Ishikawa (cell line): ENCODE measurements around the gene TDG.

Experiments used
- CEBPB ChIP-seq: IDR thresholded peaks from 2 replicates; pipeline ENCODE4 v1.6.1; 2012
- CREB1 ChIP-seq: IDR thresholded peaks from 2 replicates; pipeline ENCODE4 v1.6.1; 2012; ENCODE audit warnings: low read depth
- EGR1 ChIP-seq: IDR thresholded peaks from 2 replicates; pipeline ENCODE4 v1.6.1; 2012
- EP300 ChIP-seq: IDR thresholded peaks from 2 replicates; pipeline ENCODE4 v1.6.1; 2012; ENCODE audit warnings: borderline replicate concordance
- FOXM1 ChIP-seq: IDR thresholded peaks from 2 replicates; pipeline ENCODE4 v1.6.1; 2012; ENCODE audit warnings: low read depth, borderline replicate concordance
- NFIC ChIP-seq: IDR thresholded peaks from 2 replicates; pipeline ENCODE4 v1.6.1; 2012
- RAD21 ChIP-seq: IDR thresholded peaks from 2 replicates; pipeline ENCODE4 v1.6.1; 2012; ENCODE audit warnings: low read depth
- TAF1 ChIP-seq: IDR thresholded peaks from 2 replicates; pipeline ENCODE4 v1.6.1; 2012; ENCODE audit warnings: low read depth, mild to moderate bottlenecking
- TCF12 ChIP-seq: IDR thresholded peaks from 2 replicates; pipeline ENCODE4 v1.6.1; 2012; ENCODE audit warnings: low read depth
- TEAD4 ChIP-seq: IDR thresholded peaks from 2 replicates; pipeline ENCODE4 v1.6.1; 2012
- YY1 ChIP-seq: IDR thresholded peaks from 2 replicates; pipeline ENCODE4 v1.6.1; 2012; ENCODE audit warnings: low read depth
- ZBTB7A ChIP-seq: IDR thresholded peaks from 2 replicates; pipeline ENCODE4 v1.6.1; 2012; ENCODE audit warnings: low read depth
- TF ChIP-seq, protein P1 (sequence below): IDR thresholded peaks from 2 replicates; pipeline ENCODE4 v1.6.1; 2012
- TF ChIP-seq, protein P2 (sequence below): IDR thresholded peaks from 2 replicates; pipeline ENCODE4 v1.6.1; 2012
- TF ChIP-seq, protein P3 (sequence below): IDR thresholded peaks from 2 replicates; pipeline ENCODE4 v1.6.1; 2012; ENCODE audit warnings: low read depth, mild to moderate bottlenecking

The TDG gene

DNA sequence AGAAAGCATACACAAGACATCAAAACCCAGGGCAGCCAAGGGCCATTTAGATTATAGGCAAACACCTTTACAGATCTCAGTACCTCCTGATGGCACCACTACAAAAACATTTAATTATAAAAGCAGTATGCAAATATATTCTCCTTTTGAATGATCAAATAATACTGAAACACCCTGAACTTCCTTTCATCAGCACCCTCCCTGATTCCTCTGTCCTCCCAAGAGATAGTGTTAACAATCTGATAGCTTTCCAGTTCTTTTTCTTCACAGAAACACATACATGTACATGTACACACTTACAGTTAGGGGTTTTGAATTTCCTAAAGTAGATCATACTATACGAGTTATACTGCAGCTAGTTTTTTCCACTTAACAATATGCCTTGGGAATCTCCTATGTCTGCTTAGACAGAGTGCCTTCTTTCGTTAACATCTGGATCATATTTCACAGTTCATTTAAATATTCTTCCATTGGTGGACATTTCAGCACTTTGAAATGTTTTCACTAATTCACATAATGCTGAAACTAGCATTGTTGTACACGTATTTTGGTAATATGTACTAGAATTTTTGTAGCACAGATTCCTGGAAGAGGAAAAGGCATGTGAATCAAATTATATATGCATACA, 35.2 kb downstream of the TDG start:
- TF ChIP-seq TAF1: no peak
- no peak for TF ChIP-seq YY1
- no peak for TF ChIP-seq EP300
- no peak for TF ChIP-seq NFIC
- TF ChIP-seq, protein P1, sequence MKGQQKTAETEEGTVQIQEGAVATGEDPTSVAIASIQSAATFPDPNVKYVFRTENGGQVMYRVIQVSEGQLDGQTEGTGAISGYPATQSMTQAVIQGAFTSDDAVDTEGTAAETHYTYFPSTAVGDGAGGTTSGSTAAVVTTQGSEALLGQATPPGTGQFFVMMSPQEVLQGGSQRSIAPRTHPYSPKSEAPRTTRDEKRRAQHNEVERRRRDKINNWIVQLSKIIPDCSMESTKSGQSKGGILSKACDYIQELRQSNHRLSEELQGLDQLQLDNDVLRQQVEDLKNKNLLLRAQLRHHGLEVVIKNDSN: no peak
- TF ChIP-seq, protein P2, sequence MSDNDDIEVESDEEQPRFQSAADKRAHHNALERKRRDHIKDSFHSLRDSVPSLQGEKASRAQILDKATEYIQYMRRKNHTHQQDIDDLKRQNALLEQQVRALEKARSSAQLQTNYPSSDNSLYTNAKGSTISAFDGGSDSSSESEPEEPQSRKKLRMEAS: no peak
- TF ChIP-seq, protein P3, sequence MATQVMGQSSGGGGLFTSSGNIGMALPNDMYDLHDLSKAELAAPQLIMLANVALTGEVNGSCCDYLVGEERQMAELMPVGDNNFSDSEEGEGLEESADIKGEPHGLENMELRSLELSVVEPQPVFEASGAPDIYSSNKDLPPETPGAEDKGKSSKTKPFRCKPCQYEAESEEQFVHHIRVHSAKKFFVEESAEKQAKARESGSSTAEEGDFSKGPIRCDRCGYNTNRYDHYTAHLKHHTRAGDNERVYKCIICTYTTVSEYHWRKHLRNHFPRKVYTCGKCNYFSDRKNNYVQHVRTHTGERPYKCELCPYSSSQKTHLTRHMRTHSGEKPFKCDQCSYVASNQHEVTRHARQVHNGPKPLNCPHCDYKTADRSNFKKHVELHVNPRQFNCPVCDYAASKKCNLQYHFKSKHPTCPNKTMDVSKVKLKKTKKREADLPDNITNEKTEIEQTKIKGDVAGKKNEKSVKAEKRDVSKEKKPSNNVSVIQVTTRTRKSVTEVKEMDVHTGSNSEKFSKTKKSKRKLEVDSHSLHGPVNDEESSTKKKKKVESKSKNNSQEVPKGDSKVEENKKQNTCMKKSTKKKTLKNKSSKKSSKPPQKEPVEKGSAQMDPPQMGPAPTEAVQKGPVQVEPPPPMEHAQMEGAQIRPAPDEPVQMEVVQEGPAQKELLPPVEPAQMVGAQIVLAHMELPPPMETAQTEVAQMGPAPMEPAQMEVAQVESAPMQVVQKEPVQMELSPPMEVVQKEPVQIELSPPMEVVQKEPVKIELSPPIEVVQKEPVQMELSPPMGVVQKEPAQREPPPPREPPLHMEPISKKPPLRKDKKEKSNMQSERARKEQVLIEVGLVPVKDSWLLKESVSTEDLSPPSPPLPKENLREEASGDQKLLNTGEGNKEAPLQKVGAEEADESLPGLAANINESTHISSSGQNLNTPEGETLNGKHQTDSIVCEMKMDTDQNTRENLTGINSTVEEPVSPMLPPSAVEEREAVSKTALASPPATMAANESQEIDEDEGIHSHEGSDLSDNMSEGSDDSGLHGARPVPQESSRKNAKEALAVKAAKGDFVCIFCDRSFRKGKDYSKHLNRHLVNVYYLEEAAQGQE: no peak

DNA sequence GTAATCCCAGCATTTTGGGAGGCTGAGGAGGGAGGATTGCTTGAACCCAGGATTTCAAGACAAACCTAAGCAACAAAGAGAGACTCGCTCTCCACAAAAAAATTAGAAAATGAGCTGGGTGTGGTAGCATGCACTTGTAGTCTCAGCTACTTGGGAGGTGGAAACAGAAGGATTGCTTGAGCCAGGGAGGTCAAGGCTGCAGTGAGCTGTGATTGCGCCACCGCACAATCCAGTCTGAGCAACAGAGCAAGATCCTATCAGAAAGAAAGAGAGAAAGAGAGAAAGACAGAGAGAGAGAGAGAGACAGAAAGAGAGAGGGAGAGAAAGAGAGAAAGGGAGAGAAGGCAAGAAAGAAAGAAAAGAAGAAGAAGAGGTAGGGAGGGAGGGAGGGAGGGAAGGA, 37.0 kb downstream of the TDG start:
- TF ChIP-seq YY1: no peak
- no peak for TF ChIP-seq NFIC
- no peak for TF ChIP-seq TEAD4
- TF ChIP-seq, protein P2: no peak
- TF ChIP-seq EGR1: no peak
- no peak for TF ChIP-seq TAF1
- TF ChIP-seq EP300: no peak
- no peak for TF ChIP-seq ZBTB7A
- TF ChIP-seq, protein P1: no peak
- no peak for TF ChIP-seq TCF12
- no peak for TF ChIP-seq RAD21
- TF ChIP-seq CREB1: no peak
- TF ChIP-seq, protein P3: no peak
- no peak for TF ChIP-seq FOXM1
- no peak for TF ChIP-seq CEBPB

DNA sequence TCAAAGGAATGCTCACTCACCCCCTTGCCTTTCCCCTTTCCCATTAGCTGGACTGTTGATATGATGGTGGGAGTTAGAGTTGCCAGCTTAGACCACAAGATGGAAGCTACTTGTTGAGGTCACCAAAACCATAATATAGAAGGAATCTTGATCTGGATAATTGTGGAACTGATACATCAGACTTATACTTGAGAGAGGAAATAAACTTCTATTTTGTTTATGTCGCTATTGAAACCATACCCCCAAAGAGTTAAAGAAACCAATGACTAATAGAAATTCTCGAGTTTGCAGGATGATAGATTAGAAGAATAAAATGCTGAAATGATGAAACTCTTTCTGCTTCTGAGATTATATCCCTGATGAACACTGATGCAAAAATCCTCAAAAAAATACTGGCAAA, 37.9 kb downstream of the TDG start:
- TF ChIP-seq, protein P1: no peak
- no peak for TF ChIP-seq NFIC
- no peak for TF ChIP-seq TEAD4
- TF ChIP-seq YY1: no peak
- no peak for TF ChIP-seq EGR1
- TF ChIP-seq, protein P2: no peak
- TF ChIP-seq TCF12: no peak
- TF ChIP-seq ZBTB7A: no peak
- no peak for TF ChIP-seq CREB1
- no peak for TF ChIP-seq RAD21
- no peak for TF ChIP-seq CEBPB
- TF ChIP-seq FOXM1: no peak
- no peak for TF ChIP-seq EP300
- TF ChIP-seq, protein P3: no peak
- no peak for TF ChIP-seq TAF1

DNA sequence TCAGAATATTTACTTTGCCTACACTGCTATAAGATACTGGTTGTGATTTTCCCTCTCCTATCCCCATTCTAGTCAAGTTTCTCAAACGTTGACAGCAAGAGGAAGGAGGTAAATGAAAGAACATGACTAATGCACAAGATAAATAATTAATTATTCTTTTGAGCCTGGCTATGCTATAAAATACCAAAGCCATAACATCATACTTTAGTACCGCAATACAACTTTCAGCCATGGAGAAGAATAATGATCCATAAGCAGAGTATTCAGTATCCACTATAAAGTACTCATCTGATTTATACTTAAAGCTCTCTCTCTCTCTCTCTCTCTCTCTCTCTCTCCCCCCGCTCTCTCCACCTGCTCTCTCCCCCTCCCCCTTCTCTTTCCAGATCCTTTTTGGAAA, 41.3 kb downstream of the TDG start:
- TF ChIP-seq, protein P1: no peak
- TF ChIP-seq ZBTB7A (no peak), YY1 (no peak), TAF1 (no peak), EGR1 (no peak), TEAD4 (no peak), RAD21 (no peak), FOXM1 (no peak), EP300 (no peak), CEBPB (no peak), TCF12 (no peak), NFIC (no peak), CREB1 (no peak)
- TF ChIP-seq, protein P2: no peak
- TF ChIP-seq, protein P3: no peak
